Endometrium (tissue), 2 donors: ENCODE results near the gene LRRK1.

ENCODE experiments used
- FAIRE-seq: peaks from 2 replicates; lab custom pipeline; 2012; peaks lifted over from hg19 to GRCh38; lab: Jason Lieb, UNC
- donor health status: control.
- donor health status: control.

The LRRK1 gene

DNA sequence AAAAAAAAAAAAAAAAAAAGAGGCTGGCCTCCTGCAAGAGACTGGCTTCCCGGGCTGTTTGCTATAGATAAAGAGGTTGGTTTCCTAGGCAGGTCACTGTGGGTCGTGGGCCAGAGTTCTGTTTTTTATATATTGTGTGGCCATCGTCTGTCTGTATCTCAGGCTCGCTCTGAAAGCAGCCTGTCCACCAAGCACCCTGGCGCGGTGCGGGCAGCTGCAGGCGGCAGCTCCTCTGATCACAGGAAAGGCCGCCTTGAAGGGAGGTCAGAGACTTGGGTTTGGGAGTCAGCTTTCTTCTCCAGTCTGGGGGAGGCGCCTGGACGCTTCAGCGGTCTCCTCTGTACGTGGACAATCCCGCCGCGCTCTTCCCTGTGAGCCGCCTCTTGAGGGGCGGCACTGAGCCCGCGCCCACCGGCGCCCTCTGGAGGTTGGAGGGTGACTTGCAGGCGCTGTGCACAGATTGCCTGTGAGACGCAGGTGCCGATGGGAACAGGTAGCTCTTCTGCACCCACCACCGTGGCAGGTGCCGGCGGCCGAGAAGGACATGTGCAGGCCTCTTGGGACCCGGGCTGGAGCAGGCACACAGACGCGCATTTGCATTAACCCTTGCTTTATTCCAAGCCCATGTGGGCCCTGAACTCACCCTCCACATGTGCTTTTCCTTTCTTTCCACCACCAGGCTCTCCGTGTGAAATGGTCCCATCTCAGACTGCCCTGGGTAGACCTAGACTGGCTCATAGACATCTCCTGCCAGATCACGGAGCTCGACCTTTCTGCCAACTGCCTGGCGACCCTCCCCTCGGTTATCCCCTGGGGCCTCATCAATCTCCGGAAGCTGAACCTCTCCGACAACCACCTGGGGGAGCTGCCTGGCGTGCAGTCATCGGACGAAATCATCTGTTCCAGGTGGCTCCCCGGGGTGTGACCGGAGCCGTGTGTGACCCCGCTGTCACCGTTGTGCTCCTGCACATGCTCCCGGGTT lies 89.3 kb downstream of the LRRK1 start:
- no peak for FAIRE-seq

DNA sequence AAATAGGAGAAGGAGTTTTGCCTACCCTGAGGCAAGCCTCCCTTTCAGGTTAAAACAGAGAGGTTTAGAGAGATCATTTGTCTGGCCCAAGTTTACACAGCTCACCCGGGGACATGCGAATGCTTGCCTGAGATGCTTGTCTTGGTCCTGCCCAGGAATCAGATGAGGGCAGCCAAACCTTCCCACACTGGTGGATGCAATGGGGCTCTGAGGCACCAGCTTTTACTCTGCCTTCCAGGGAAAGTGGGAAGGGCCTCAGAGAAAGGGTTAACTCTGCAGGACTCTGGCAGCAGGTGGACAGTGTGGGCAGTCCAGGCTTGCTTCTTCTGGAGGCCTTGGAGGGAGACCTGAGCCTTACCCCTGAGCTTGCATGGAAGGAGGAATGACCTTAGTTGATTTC lies 90.0 kb downstream of the LRRK1 start:
- no peak for FAIRE-seq

DNA sequence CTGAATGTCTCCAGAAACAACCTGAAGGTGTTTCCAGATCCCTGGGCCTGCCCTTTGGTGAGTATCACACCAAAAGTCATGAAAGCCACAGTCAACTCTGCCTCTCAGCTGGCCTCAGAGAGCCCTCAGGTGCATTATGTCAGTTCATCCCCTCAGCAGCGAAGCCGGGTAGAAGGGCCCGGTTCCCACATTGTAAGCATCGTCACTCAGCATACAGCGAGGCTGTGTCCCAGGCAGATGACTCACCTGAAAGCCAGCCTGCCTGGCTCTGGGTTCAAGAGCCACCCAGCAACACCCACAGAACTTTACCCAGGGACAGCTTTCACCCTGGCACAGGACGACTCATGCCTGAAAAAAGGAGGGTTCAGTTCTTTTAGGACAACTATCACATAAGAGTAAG lies 91.6 kb downstream of the LRRK1 start:
- FAIRE-seq = no peak

DNA sequence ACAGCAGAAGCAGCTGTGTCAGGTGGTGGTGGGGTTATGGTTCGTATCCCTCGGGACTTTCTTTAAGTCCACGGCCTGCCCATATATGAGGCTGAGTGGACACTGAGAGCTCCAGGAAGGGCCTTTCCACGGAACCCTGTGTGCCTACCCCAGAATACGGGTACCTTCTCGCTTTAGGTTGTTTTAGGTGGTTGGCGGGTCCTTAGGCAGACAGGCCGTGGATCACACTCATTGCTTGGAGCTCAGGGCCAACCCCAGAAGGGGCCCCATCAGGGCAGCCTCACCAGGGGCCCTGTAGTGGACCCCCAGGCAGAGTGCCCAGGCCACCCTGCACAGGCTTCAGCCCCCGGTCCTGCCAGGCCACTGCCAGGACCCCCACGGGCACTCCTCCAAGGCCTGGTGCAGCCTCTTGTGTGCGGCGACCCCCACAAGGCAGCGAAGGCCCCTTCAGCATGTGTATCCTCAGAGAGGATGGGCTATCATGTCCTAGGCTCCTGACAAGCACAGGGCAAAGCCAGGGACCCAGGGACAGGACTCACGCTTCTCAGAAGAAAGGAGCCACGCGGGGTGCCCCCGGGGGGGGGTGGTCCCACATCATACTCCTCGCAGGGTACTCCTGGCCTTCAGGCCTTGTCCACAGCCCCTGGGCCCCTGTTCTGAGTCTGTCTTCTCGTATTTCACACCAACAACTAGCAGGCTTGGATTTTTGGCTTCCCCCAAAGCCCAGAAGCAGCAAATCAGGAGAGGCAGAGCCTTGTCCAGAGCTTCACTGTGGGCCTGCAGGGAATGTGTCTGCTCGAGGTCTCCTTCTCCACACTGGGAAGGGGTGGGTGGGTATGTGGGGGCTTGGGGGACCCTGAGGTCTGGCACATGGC lies 93.4 kb downstream of the LRRK1 start:
- FAIRE-seq = no peak

DNA sequence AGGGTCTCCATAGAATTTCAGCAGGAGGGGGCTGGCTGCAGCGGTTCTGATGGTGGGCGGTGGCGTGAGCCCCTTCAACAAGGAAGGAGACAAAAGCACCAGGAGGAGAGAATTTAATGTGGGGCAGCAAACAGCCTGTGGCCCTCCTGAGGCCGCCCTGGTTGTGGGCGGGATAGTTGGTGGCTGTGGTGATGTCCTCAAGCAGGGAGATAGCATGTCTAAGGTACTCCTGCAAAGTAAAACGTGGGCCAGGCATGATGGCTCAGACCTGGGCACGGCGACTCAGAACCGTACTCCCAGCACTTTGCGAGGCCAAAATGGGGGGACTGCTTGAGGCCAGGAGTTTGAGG lies 94.0 kb downstream of the LRRK1 start:
- no peak for FAIRE-seq

DNA sequence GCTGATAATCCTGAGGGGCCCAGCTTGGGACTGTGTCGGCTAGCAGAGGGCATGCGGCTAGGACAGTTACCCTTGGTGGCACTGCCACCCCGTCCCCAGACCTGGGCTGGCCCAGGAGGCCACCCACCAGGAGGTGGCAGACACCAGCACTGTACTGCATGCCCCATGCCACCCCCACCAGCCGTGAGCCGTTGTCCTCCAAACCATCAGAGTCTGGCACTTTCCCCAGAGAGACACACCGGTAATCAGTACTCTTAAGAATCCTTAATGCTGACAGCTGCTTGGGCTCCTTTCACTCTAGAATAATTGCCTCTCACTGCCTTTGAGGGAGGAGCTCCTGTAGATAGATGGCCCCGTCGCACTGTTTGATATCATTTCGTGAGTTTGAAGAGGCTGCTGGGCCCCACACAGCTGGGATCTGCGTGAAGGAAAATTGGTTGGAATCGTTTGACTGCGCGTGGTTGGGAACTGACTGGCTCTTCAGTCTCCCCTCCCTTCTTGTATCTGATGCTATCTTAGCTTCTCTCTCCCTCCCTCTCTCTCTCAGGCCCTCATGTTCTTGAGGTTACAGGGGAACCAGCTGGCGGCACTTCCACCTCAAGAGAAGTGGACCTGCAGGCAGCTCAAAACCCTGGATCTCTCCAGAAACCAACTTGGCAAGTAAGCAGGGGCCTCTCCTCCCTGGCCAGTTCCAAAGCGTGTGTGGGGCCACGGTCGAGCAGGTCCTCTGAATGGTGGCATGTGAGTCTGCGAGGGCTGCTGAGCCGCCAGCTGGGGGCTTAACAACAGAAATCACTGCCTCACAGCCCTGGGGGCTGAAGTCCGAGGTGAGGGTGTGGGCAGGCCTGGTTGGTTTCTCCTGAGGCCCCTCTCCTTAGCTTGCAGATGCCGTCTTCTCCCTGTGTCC lies 94.9 kb downstream of the LRRK1 start:
- no peak for FAIRE-seq

DNA sequence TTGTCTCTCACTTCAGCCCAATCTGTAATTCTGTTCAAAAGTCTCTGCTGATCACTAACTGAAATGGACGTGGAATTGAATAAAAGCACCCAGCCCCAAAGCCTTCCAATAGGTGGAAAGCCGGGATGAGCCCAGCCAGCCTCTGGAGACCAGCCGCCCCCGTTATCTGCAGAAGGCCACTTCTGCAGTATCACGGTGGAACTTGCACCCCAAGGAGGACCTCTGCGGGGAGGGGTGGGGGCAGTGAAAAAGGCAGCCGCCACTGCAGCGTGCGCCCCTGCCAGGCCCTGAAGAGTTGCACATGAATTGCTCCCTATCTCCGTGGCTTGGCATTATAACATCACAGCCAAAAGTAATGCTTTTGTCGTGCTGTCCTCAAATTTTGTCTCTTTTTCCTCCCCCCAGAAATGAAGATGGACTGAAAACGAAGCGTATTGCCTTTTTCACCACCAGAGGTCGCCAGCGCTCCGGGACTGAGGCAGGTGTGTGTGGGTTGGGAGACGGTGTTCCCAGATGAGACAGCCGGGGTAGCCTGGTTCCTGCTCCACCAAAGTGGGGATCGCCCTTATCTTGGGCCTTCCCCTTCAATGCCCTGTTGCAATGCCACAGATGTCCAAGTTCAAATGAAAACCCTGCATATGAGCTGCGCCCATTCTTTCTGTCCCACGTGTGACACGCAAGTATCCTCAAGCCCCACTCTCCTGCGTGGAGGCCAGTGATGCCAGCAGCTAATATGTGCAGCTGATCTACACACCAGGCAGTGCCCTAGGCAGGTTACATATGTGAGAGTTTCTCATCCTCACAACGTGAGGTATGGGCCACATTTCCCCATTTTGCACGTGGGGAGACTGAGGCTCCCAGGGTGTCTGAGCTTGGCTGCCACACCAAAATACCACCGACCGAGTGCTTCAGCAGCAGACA lies 96.0 kb downstream of the LRRK1 start:
- FAIRE-seq = no peak

DNA sequence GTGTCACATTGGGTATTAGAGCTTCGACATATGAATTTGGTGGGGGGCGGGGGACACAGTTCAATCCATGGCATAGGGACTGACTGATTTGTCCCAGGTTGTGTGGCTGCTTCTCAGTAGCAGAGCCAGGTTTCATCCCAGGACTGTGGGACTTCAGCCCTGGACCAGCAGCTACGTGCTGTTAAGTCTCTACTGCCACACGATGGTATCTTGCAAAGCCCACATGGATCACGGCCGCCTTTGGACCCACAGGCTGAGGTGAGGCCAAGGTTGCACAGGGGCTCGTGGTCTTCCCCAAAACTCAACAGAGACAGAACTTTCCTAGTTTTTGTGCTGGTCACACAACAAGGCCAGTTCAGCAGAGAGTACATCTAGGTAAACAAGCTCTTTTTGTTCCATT lies 97.4 kb downstream of the LRRK1 start:
- no peak for FAIRE-seq

DNA sequence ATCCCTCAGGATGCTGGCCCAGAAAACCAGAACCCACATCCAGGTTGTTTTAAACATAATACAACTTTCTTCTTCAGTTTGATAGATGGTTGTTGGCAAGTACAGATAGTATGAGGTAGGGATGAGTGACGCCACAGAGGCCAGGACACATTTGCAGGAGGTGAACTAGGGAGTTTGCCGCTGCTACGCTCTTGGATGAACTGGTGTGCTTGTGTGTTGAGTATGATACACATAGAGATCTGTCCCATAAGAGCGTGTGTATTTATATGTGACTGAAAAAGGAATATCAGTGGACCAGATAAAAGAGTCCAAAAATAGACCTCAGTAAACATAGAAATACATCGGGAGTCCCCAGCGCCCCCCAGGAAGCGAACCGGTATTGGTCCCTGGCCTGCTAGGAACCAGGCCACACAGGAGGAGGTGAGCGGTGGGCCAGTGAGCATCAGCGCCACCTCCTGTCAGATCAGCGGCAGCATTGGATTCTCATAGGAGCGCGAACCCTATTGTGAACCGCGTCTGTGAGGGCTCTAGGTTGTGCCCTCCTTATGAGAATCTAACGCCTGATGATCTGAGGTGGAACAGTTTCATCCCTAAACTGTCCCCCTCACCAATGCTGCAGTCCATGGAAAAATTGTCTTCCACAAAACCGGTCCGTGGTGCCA lies 98.1 kb downstream of the LRRK1 start:
- FAIRE-seq = no peak

DNA sequence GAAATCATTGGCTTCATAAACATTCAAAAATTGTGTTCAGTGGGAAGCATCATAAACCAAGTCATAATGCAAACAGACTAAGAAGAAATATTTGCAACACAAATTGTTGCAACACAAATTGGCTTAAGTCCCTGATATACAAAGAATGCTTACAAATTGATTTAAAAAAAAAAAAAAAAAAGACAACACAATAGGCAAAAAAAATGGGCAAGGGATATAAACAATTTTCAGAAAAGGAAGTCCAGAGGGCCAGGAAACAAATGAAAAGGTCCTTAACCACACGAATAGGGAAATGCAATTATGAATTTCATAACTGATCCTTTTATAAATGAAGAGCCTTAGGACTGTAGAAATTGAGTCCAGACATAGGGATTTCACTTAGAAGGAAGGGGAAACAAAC lies 98.9 kb downstream of the LRRK1 start:
- peak; percentile 61 for FAIRE-seq

DNA sequence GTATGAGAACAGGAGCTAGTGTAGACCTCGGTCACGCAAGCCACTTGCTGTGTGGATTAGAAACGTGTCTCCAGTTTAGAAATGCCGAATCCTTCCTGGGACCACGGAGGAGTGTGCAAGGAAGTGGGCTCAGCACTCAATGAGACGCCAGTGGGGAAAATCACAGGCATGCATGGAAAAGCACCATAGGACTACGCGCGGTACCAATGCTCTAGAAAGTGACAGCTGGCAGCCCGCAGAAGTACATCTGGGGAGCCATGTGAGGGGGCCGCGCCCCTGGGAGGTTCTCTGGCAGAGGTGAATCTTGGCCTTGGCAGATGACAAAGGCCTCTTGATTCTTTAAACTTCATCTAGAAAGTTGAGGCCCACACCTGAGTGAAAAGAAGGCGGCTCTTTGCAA lies 99.3 kb downstream of the LRRK1 start:
- FAIRE-seq = no peak

DNA sequence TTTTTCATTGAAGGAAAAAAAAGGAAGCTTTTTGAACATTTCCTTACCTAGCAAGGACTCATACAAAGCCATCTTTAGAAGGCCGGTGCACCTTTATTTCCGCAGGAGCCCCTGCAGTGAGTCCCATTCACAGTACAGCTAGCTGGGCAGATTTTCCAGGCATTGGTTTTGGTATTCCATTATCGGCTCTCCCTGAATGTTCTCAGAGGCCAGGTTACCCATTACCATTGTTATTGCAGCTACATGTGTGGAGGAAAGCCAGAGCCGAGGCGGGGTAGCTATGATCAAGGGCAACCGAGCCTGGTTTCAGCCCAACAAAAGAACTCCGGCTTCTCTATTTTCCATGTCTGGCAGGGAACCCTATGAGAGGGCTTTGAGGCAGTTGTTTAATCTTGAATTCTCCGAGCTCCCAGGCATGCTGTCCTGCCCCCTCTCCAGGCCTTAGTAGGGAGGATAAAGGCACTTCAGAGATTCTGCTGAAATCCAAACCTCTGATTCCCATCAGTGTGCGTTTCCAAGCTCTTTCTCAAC lies 100.3 kb downstream of the LRRK1 start:
- FAIRE-seq = no peak

DNA sequence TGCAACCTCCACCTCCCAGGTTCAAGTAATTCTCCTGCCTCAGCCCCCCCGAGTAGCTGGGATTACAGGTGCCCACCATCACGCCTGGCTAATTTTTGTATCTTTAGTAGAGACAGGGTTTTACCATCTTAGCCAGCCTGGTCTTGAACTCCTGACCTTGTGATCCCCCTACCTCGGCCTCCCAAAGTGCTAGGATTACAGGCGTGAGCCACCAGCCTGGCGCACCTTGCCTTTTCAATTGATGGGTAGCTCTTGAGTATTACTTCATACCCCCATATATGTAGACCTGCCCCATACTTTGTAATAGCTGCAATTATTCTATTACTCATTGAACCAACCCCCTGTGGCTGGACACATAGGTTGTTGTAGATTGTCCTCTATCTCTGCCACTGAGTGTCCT lies 101.3 kb downstream of the LRRK1 start:
- FAIRE-seq = no peak

DNA sequence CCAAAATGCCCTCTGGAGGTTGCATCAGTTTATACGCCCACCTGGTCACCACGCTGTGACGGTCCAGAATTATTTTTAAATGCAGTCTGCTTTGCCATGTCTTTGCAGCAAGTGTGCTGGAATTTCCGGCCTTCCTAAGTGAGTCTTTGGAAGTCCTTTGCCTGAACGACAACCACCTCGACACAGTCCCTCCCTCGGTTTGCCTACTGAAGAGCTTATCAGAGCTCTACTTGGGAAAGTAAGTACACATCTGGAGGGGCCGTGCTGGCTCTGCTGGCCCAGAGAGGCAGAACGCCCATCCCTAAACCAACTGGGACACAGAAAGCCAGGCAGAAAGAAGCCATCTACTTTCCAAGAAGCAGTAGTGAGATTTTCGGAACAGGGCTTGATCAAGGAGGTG lies 101.8 kb downstream of the LRRK1 start:
- FAIRE-seq = no peak

DNA sequence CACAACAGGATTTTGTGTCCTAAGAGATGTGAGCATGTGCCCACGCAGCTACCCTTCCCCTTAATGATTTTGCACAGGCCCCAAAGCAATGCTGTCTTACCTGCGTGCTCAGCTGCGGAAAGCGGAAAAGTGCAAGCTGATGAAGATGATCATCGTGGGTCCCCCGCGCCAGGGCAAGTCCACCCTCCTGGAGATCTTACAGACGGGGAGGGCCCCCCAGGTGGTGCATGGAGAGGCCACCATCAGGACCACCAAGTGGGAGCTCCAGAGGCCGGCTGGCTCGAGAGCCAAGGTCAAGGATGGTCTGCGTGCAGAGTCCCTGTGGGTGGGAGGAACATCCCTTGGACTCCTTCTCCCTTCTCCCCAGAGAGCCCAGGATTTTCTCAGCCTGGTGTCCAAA lies 103.1 kb downstream of the LRRK1 start:
- no peak for FAIRE-seq

DNA sequence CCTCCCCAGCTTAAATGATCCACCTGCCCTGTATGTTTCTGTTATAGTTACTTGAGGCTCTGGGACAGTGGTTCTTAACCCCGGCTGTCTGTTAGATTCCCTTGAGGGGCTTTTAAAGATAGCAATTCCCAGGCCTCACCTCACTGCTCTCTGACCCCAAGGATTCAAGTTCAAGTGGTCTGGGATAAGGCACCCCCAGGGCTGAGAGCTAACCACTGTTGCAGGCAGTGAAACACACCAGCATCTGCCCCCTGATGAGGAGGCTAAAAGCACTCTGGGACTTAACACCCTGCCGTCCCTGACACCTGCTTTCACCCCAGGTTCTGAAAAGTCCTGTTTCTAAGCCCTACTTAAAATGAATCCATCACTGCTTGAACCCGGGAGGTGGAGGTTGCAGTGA lies 103.7 kb downstream of the LRRK1 start:
- no peak for FAIRE-seq

DNA sequence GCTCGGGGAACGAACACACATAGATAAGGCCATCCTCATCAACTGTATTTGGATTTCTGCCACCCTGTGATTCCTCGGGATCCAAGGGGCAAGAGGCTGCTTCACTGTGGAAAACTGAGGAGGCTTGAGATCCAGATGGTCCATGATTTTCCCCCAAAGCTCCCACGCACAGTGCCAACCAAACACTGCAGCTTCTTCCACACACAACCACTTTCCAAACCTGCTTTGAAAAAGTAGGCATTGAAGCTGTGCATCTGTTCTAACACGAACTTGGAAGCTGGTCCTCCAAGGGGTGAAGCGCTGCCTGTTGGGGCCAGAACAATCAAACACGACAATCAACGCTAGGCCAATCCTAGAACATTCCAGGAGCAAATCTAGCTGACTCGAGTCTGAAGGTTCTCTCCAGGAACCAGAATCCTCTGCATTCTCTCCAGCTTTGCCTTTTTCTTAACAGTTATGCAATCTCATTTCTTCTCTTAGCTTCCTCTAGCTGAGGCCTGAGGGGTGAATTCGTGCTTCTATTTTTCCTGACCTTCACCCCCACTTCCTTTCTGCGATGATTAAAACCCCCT lies 104.4 kb downstream of the LRRK1 start:
- FAIRE-seq = no peak

DNA sequence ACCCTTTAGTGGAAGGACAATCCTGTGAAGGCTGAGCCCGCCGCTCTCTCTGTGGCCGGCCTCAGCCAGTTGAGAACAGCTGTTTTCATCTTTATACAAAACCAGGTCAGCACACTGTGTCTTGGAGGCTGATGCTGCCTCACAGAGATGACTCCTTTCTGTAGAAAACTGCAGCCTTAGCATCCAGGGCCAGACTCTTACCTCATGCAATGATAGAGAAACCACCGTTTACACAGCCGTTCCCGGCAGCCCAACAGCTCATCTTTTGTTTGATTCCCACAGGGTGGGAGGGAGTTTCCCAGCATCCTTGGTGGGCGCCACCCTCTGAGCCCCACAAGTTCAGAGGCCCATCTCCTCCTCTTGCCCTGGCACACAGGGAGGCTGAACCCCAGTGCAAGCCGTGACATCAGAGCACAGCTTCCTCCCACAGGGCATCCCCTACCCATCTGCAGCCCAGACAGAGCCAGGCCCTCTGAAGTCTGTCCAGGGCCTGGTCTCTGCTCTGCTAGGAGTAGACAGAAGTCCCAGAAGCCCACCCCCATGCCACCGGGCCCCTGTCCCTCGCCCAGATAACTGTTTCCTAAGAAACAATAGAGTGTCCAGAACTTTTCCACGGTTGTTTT lies 105.0 kb downstream of the LRRK1 start:
- no peak for FAIRE-seq

DNA sequence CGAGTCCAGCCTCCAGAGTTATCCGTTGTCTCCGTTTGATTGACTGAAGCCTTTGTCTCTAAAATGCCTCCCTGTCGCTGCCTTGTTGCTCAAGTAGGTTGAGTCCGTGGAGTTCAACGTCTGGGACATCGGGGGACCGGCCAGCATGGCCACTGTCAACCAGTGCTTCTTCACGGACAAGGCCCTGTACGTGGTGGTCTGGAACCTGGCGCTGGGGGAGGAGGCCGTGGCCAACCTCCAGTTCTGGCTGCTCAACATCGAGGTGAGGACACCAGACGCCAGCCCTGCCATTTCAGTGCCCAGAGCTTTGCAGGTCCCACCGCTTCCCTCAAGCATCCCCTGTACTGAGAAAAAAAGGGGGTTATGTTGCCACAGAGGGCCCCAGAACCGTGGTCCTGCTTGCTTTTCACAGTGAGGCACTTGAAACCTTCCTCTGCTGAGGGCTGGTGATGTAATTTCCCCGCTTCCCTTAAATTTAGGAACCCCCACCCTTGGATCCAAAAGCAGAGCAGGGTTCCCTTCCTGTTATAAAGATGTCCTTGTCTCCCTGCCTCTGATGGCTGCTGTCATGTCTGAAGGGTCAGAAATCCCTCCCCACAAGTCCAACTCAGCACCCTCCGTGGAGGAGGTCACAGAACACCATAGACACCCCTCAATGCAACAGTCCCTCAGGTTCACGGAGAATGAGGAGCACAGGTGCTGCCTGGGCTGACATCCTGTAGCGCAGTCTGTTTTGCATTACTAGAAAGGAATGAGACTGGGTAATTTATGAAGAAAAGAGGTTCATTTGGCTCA lies 105.7 kb downstream of the LRRK1 start:
- FAIRE-seq = no peak
